HEK293 (cell line): ENCODE results near the gene SERPINA12.

Experiments used
- CTCF ChIA-PET: fragments of 350-600 bp; formaldehyde crosslinking; extraction: SDS; loops from one replicate; lab custom pipeline; 2021; ENCODE audit warnings: antibody characterized with exemption; lab: Yijun Ruan, JAX
- POLR2A ChIA-PET: fragments of 300-600 bp; formaldehyde crosslinking; extraction: SDS; loops from one replicate; lab custom pipeline; 2020; ENCODE audit warnings: antibody characterized with exemption, inconsistent platforms; lab: Yijun Ruan, JAX
- H3K27ac ChIP-seq: fragments of 200-500 bp; sonication (Bioruptor generic); 2 replicates; pipeline ENCODE4 v1.5.1; 2014; ENCODE audit warnings: low read depth, low read length, control low read depth, inconsistent platforms; ENCODE audit errors: extremely low read depth
- H3K36me3 ChIP-seq, 2 experiments: fragments of 200-500 bp in 1 of 2; sonication (Bioruptor generic) in 1 of 2; 1 replicate in 1 of 2; 2 replicates in 1 of 2; pipeline ENCODE4 v1.5.1; 2014 to 2017; ENCODE audit warnings: inconsistent platforms in 2 of 2, low read length in 2 of 2; ENCODE audit not compliant: control insufficient read depth in 2 of 2, insufficient read depth in 1 of 2
- H3K4me1 ChIP-seq: fragments of 200-500 bp; sonication (Bioruptor generic); 2 replicates; pipeline ENCODE4 v1.5.1; 2014; ENCODE audit warnings: mild to moderate bottlenecking, low read length, inconsistent platforms; ENCODE audit not compliant: control insufficient read depth, insufficient read depth
- H3K4me3 ChIP-seq: 2 replicates; pipeline ENCODE4 v1.5.1; 2011; ENCODE audit warnings: low read depth, mild to moderate bottlenecking, control low read depth, low read length, moderate library complexity
- H3K9me3 ChIP-seq: fragments of 200-500 bp; sonication (Bioruptor generic); 2 replicates; pipeline ENCODE4 v1.5.1; 2014; ENCODE audit warnings: low read depth, low read length, inconsistent platforms; ENCODE audit not compliant: control insufficient read depth, insufficient read depth
- BCL11A ChIP-seq: fragments of 450-650 bp; formaldehyde crosslinking; IDR thresholded peaks from 2 replicates; pipeline ENCODE4 v1.5.1; 2016; ENCODE audit warnings: low read depth, missing biosample characterization, missing genetic modification characterization
- FEZF1 ChIP-seq: fragments of 450-650 bp; formaldehyde crosslinking; IDR thresholded peaks from 2 replicates; pipeline ENCODE4 v1.5.1; 2016; ENCODE audit warnings: missing biosample characterization, missing genetic modification characterization
- GLIS2 ChIP-seq: fragments of 450-650 bp; formaldehyde crosslinking; IDR thresholded peaks from 2 replicates; pipeline ENCODE4 v1.5.1; 2016; ENCODE audit warnings: missing biosample characterization, missing genetic modification characterization
- KLF1 ChIP-seq: fragments of 450-650 bp; formaldehyde crosslinking; IDR thresholded peaks from 2 replicates; pipeline ENCODE4 v1.5.1; 2016; ENCODE audit warnings: missing biosample characterization, missing genetic modification characterization
- KLF10 ChIP-seq: fragments of 450-650 bp; IDR thresholded peaks from 2 replicates; pipeline ENCODE4 v1.5.1; 2018; ENCODE audit warnings: missing biosample characterization, mild to moderate bottlenecking, missing genetic modification characterization
- SETDB1 ChIP-seq: IDR thresholded peaks from one replicate; pipeline ENCODE4 v1.6.1; 2017; ENCODE audit warnings: mild to moderate bottlenecking, low read length, moderate library complexity, mixed read lengths; ENCODE audit not compliant: insufficient read length
- ZBTB17 ChIP-seq: fragments of 450-650 bp; formaldehyde crosslinking; IDR thresholded peaks from 2 replicates; pipeline ENCODE4 v1.5.1; 2016; ENCODE audit warnings: missing biosample characterization, missing genetic modification characterization
- ZBTB8A ChIP-seq: fragments of 450-650 bp; formaldehyde crosslinking; IDR thresholded peaks from 2 replicates; pipeline ENCODE4 v1.5.1; 2016; ENCODE audit warnings: missing biosample characterization, missing genetic modification characterization
- ZEB2 ChIP-seq: fragments of 450-650 bp; formaldehyde crosslinking; IDR thresholded peaks from 2 replicates; pipeline ENCODE4 v1.5.1; 2016; ENCODE audit warnings: missing biosample characterization, missing genetic modification characterization
- ZFP69B ChIP-seq: fragments of 450-650 bp; formaldehyde crosslinking; IDR thresholded peaks from 2 replicates; pipeline ENCODE4 v1.5.1; 2016; ENCODE audit warnings: missing biosample characterization, missing genetic modification characterization
- ZIC2 ChIP-seq: fragments of 450-650 bp; formaldehyde crosslinking; IDR thresholded peaks from 2 replicates; pipeline ENCODE4 v1.5.1; 2016; ENCODE audit warnings: missing biosample characterization, missing genetic modification characterization
- ZNF10 ChIP-seq: fragments of 450-650 bp; formaldehyde crosslinking; IDR thresholded peaks from 2 replicates; pipeline ENCODE4 v1.5.1; 2017; ENCODE audit warnings: missing biosample characterization, missing genetic modification characterization
- ZNF175 ChIP-seq: fragments of 450-650 bp; formaldehyde crosslinking; IDR thresholded peaks from 2 replicates; pipeline ENCODE4 v1.5.1; 2016; ENCODE audit warnings: missing biosample characterization, missing genetic modification characterization
- ZNF18 ChIP-seq: fragments of 450-650 bp; formaldehyde crosslinking; IDR thresholded peaks from 2 replicates; pipeline ENCODE4 v1.5.1; 2016; ENCODE audit warnings: missing biosample characterization, missing genetic modification characterization
- ZNF404 ChIP-seq: fragments of 450-650 bp; formaldehyde crosslinking; IDR thresholded peaks from 2 replicates; pipeline ENCODE4 v1.5.1; 2017; ENCODE audit warnings: missing biosample characterization, missing genetic modification characterization
- ZNF416 ChIP-seq: fragments of 450-650 bp; formaldehyde crosslinking; IDR thresholded peaks from 2 replicates; pipeline ENCODE4 v1.5.1; 2016; ENCODE audit warnings: missing biosample characterization, missing genetic modification characterization
- ZNF426 ChIP-seq: fragments of 450-650 bp; formaldehyde crosslinking; IDR thresholded peaks from 2 replicates; pipeline ENCODE4 v1.5.1; 2017; ENCODE audit warnings: missing biosample characterization, missing genetic modification characterization, mild to moderate bottlenecking, inconsistent platforms, moderate library complexity
- ZNF529 ChIP-seq: fragments of 450-650 bp; formaldehyde crosslinking; IDR thresholded peaks from 2 replicates; pipeline ENCODE4 v1.5.1; 2017; ENCODE audit warnings: missing genetic modification characterization, missing biosample characterization; ENCODE audit not compliant: insufficient replicate concordance
- ZNF544 ChIP-seq: fragments of 450-650 bp; formaldehyde crosslinking; IDR thresholded peaks from 2 replicates; pipeline ENCODE4 v1.5.0; 2017; ENCODE audit warnings: missing biosample characterization, missing genetic modification characterization
- ZNF610 ChIP-seq: fragments of 450-650 bp; formaldehyde crosslinking; IDR thresholded peaks from 2 replicates; pipeline ENCODE4 v1.5.1; 2016; ENCODE audit warnings: missing biosample characterization, missing genetic modification characterization, borderline replicate concordance
- ZNF624 ChIP-seq: fragments of 450-650 bp; formaldehyde crosslinking; IDR thresholded peaks from 2 replicates; pipeline ENCODE4 v1.5.1; 2017; ENCODE audit warnings: missing biosample characterization, missing genetic modification characterization
- ZNF658 ChIP-seq: fragments of 450-650 bp; formaldehyde crosslinking; IDR thresholded peaks from 2 replicates; pipeline ENCODE4; 2016; ENCODE audit warnings: missing biosample characterization, missing genetic modification characterization
- ZNF664 ChIP-seq: fragments of 450-650 bp; formaldehyde crosslinking; IDR thresholded peaks from 2 replicates; pipeline ENCODE4 v1.5.1; 2016; ENCODE audit warnings: missing biosample characterization, missing genetic modification characterization
- ZNF692 ChIP-seq: fragments of 450-650 bp; formaldehyde crosslinking; IDR thresholded peaks from 2 replicates; pipeline ENCODE4 v1.5.1; 2016; ENCODE audit warnings: missing biosample characterization, missing genetic modification characterization
- TF ChIP-seq, protein P1 (sequence below): fragments of 450-650 bp; formaldehyde crosslinking; IDR thresholded peaks from 2 replicates; pipeline ENCODE4 v1.5.1; 2016; ENCODE audit warnings: missing biosample characterization, missing genetic modification characterization
- TF ChIP-seq, protein P2 (sequence below): fragments of 450-650 bp; formaldehyde crosslinking; IDR thresholded peaks from 2 replicates; pipeline ENCODE4 v1.5.1; 2016; ENCODE audit warnings: missing biosample characterization, missing genetic modification characterization
- TF ChIP-seq, protein P3 (sequence below): fragments of 450-650 bp; formaldehyde crosslinking; IDR thresholded peaks from 2 replicates; pipeline ENCODE4 v1.5.1; 2016; ENCODE audit warnings: missing biosample characterization, missing genetic modification characterization

Gene SERPINA12

DNA sequence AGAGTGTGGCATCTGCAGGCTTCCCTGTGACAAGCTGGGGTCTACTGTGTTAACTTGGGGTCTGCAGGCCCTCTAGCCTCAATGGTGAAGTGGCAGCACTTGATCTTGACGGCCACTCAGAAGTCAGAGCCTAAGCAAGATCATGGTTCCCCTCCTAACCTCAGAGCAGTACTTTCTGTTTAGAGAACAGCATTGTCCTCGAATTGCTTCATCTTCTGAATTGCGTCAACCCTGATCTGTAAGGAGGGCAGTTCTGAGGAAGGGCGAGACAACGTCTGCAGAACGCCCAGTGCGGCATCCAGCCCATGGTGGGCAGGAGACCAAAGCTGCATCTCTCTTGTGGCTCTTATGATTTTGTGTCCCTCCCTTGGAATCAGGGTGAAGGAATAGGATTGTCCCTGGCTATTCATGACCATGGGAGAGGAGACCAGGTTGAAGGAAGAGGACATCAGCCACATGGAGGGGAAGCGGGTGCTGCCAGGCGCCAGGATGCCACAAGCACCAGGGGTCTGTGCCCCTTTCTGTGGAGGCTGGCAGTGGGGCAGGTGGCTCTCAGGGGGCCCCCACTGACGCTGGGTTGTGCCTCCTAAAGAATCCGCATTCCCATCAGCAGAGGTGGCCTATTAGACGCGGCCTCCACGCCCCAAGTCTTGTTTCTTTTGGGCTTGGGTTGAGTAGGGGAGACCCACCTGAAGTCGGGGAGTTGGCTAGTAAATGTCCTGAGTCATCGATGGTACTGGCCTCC is 35.4 kb downstream of the SERPINA12 start (continued):
- TF ChIP-seq ZNF610 (tag by site-specific recombination) (no peak), ZIC2 (tag by site-specific recombination) (no peak), ZNF18 (no peak), SETDB1 (no peak)

DNA sequence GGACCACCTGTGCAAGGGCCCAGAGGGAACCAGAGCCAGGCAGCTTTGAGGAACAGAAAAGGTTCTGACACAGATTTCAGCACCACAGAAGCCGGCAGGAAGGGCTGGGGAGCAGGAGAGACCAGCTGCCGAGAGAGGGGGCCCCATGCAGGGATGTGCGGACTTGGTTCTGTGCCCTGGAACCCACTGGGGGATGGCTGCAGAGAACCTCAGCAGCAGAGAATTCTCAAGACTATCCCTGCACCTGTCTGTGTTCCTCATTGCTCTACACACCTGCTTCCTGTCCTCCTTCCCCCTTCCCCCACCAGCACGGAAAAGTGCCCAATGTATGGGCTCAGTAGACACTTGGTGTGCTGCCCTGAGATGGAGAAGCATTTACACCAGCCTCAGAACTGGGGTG is 36.4 kb downstream of the SERPINA12 start:
- no peak overlapping the region for H3K4me3 ChIP-seq
- POLR2A ChIA-PET = no interaction called here
- H3K27ac ChIP-seq = no peak overlapping the region
- H3K36me3 ChIP-seq = no peaks in the 10 kb centered on the region
- H3K9me3 ChIP-seq = no peaks in the 10 kb centered on the region
- H3K4me1 ChIP-seq = no peaks in the 10 kb centered on the region
- CTCF ChIA-PET = no interaction called here
- TF ChIP-seq ZNF404 (tag by site-specific recombination) (no peak), ZNF175 (tag by site-specific recombination) (no peak), KLF10 (tag by site-specific recombination) (no peak), ZNF529 (no peak), ZBTB17 (tag by site-specific recombination) (no peak), ZNF544 (no peak)
- TF ChIP-seq, protein P1, sequence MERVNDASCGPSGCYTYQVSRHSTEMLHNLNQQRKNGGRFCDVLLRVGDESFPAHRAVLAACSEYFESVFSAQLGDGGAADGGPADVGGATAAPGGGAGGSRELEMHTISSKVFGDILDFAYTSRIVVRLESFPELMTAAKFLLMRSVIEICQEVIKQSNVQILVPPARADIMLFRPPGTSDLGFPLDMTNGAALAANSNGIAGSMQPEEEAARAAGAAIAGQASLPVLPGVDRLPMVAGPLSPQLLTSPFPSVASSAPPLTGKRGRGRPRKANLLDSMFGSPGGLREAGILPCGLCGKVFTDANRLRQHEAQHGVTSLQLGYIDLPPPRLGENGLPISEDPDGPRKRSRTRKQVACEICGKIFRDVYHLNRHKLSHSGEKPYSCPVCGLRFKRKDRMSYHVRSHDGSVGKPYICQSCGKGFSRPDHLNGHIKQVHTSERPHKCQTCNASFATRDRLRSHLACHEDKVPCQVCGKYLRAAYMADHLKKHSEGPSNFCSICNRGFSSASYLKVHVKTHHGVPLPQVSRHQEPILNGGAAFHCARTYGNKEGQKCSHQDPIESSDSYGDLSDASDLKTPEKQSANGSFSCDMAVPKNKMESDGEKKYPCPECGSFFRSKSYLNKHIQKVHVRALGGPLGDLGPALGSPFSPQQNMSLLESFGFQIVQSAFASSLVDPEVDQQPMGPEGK (tag by site-specific recombination) = no peak
- TF ChIP-seq, protein P2, sequence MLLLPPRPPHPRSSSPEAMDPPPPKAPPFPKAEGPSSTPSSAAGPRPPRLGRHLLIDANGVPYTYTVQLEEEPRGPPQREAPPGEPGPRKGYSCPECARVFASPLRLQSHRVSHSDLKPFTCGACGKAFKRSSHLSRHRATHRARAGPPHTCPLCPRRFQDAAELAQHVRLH (tag by site-specific recombination) = no peak

GRCh38 chr14:94471045-94471444 is 38.2 kb downstream of the SERPINA12 start:
- no peak overlapping the region for H3K27ac ChIP-seq
- H3K4me3 ChIP-seq = no peak overlapping the region
- no peaks in the 10 kb centered on the region for H3K4me1 ChIP-seq
- no peaks in the 10 kb centered on the region for H3K36me3 ChIP-seq
- POLR2A ChIA-PET = no interaction called here
- CTCF ChIA-PET = interaction anchor here (1.0 kb wide), 1 partner anchor 15 kb away, joined by 4 read pairs; no protein-coding TSS in a partner anchor
- no peaks in the 10 kb centered on the region for H3K9me3 ChIP-seq
- TF ChIP-seq ZNF692 (tag by site-specific recombination) = no peak
- TF ChIP-seq ZNF664 (tag by site-specific recombination) = no peak
- TF ChIP-seq FEZF1 (tag by site-specific recombination) = no peak
- TF ChIP-seq ZFP69B (tag by site-specific recombination) = no peak
- TF ChIP-seq GLIS2 (tag by site-specific recombination) = no peak
- no peak for TF ChIP-seq ZNF426
- no peak for TF ChIP-seq ZBTB8A (tag by site-specific recombination)
- TF ChIP-seq ZNF624 (tag by site-specific recombination) = no peak
- TF ChIP-seq ZEB2 = no peak
- TF ChIP-seq, protein P3, sequence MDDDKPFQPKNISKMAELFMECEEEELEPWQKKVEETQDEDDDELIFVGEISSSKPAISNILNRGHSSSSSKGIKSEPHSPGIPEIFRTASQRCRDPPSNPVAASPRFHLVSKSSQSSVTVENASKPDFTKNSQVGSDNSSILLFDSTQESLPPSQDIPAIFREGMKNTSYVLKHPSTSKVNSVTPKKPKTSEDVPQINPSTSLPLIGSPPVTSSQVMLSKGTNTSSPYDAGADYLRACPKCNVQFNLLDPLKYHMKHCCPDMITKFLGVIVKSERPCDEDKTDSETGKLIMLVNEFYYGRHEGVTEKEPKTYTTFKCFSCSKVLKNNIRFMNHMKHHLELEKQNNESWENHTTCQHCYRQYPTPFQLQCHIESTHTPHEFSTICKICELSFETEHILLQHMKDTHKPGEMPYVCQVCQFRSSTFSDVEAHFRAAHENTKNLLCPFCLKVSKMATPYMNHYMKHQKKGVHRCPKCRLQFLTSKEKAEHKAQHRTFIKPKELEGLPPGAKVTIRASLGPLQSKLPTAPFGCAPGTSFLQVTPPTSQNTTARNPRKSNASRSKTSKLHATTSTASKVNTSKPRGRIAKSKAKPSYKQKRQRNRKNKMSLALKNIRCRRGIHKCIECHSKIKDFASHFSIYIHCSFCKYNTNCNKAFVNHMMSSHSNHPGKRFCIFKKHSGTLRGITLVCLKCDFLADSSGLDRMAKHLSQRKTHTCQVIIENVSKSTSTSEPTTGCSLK (tag by site-specific recombination) = no peak
- TF ChIP-seq ZNF658 (tag by site-specific recombination) = no peak
- no peak for TF ChIP-seq KLF1 (tag by site-specific recombination)
- TF ChIP-seq ZNF10 (tag by site-specific recombination) = no peak
- no peak for TF ChIP-seq ZNF544
- TF ChIP-seq BCL11A (tag by site-specific recombination) = no peak
- TF ChIP-seq ZNF416 (tag by site-specific recombination) = no peak
